GM06990 (cell line): ENCODE data around the gene ATOX1.

Experiments used
- DNase-seq: peaks from one replicate; pipeline ENCODE4 v3.0.0-alpha.2; 2011; ENCODE audit not compliant: insufficient read length; ENCODE audit errors: extremely low read depth
- H3K27me3 ChIP-seq: replicated peaks from 2 replicates; pipeline ENCODE4 v1.6.0; 2011; ENCODE audit warnings: low read length; ENCODE audit not compliant: control insufficient read depth, insufficient read depth
- H3K36me3 ChIP-seq: 2 replicates; pipeline ENCODE4 v1.5.1; 2011; ENCODE audit warnings: low read length; ENCODE audit not compliant: control insufficient read depth, insufficient read depth
- H3K4me3 ChIP-seq: replicated peaks from 2 replicates; pipeline ENCODE4 v1.5.1; 2011; ENCODE audit warnings: low read depth, mild to moderate bottlenecking, control low read depth, low read length
- TF ChIP-seq, protein P1 (sequence below): IDR thresholded peaks from 2 replicates; pipeline ENCODE4 v1.5.1; 2011; ENCODE audit warnings: low read length, control low read depth, mild to moderate bottlenecking, inconsistent platforms; ENCODE audit not compliant: insufficient read depth, poor library complexity, severe bottlenecking

ATOX1 gene

DNA sequence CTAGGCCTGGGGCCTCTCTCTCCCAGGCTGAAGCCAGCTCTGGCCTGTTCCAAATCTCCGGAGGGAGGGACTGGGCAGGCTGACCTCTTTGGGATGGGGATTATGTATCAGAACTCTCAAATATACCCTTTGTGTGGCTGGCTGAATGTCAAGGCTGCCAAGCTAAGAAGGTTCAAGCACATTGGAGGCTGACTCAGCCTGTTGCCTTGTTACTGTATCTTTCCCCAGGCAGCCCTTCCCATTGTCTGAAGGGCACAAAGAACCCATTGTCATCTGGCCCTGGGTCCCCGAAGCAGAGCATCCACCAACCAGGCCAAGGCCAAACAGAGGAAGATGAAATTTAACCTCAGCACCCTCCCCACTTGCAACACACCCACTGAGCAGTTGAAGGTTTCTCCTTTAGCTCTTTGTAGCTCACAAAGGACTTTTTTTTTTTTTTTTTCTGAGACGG, 64.4 kb downstream of the ATOX1 start:
- Histone ChIP-seq H3K27me3 (no peaks in the 10 kb centered on the region), H3K36me3 (no peaks in the 10 kb centered on the region), H3K4me3 (no peak overlapping the region)
- DNase-seq, result no peak
- TF ChIP-seq, protein P1, sequence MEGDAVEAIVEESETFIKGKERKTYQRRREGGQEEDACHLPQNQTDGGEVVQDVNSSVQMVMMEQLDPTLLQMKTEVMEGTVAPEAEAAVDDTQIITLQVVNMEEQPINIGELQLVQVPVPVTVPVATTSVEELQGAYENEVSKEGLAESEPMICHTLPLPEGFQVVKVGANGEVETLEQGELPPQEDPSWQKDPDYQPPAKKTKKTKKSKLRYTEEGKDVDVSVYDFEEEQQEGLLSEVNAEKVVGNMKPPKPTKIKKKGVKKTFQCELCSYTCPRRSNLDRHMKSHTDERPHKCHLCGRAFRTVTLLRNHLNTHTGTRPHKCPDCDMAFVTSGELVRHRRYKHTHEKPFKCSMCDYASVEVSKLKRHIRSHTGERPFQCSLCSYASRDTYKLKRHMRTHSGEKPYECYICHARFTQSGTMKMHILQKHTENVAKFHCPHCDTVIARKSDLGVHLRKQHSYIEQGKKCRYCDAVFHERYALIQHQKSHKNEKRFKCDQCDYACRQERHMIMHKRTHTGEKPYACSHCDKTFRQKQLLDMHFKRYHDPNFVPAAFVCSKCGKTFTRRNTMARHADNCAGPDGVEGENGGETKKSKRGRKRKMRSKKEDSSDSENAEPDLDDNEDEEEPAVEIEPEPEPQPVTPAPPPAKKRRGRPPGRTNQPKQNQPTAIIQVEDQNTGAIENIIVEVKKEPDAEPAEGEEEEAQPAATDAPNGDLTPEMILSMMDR, result no peak
